AG09319 (cell line): Measurements from ENCODE around the gene HNRNPA1L2.
A peak's percentile ranks its signal among the peaks of the same experiment; 100 is the strongest.
"Not testable (repeated sequence)": the region's sequence is repeated elsewhere in the genome, so short reads cannot be mapped to it uniquely, and the experiment has no call there.

ENCODE experiments used
- DNase-seq: peaks from one replicate; pipeline ENCODE4 v3.0.0-alpha.2; 2010; ENCODE audit warnings: low read depth; ENCODE audit errors: extremely low read depth
- TF ChIP-seq, protein P1 (sequence below): IDR thresholded peaks from 2 replicates; pipeline ENCODE4 v1.5.1; 2011; ENCODE audit warnings: low read depth, mild to moderate bottlenecking, inconsistent platforms, low read length, moderate library complexity

The HNRNPA1L2 gene

DNA sequence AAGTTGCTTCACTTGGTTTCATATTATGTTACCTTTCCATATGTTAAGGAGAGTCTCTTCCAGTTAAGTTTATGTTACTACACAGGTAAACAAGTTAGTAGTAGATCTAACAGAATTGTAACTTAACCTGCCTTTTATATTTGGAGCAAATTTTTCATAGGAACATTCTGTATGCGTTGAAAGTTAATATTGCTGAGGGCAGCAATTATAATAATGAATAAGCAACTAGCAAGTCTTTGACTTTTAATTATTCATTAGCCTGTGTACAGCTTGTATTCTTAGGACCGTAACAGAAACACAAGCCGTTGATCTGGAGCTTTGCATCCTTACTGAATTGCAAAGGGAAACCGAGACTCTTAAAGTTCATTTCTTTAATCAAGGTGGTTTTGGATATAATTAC lies 22.0 kb downstream of the HNRNPA1L2 start:
- DNase-seq, result no peak
- TF ChIP-seq, protein P1, sequence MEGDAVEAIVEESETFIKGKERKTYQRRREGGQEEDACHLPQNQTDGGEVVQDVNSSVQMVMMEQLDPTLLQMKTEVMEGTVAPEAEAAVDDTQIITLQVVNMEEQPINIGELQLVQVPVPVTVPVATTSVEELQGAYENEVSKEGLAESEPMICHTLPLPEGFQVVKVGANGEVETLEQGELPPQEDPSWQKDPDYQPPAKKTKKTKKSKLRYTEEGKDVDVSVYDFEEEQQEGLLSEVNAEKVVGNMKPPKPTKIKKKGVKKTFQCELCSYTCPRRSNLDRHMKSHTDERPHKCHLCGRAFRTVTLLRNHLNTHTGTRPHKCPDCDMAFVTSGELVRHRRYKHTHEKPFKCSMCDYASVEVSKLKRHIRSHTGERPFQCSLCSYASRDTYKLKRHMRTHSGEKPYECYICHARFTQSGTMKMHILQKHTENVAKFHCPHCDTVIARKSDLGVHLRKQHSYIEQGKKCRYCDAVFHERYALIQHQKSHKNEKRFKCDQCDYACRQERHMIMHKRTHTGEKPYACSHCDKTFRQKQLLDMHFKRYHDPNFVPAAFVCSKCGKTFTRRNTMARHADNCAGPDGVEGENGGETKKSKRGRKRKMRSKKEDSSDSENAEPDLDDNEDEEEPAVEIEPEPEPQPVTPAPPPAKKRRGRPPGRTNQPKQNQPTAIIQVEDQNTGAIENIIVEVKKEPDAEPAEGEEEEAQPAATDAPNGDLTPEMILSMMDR, result no peak

DNA sequence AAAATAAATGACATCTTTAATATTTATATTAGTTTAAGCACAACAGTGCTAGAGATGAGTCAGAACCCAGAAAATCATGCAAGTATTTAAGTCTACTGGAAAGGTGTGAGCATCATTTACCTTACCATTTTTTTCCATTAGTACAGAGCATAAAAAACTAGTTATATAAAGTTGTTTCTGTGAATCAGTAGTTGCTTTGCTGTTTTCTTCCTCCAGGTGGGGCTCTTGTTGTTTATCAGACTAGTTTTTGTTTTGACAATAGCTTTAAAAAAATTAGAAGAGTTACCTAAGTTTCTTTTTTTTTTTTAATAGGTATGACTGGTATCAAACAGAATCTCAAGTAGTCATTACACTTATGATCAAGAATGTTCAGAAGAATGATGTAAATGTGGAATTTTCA lies 23.1 kb downstream of the HNRNPA1L2 start:
- TF ChIP-seq, protein P1, result peak; percentile 46
- no peak for DNase-seq

DNA sequence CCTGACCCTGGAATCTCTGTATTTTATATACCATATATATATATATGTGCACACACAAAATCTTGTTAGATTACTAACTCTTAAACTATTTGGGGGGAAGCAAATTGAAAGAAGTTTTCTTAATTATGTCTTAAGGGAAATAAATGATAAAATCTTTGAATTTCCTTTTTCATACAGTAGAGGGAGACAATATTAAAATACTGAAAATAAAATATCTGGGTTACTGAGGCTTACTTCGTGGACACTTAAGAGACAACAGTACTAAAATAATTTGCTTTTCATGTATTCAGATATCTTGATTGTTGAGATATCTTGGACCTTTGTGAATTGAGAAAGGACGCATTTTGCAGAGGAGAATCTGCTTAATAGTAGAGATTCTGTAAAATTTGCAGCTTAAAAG lies 27.4 kb downstream of the HNRNPA1L2 start:
- TF ChIP-seq, protein P1, result no peak; the same call in 1 of the 2 replicates
- no peak for DNase-seq

DNA sequence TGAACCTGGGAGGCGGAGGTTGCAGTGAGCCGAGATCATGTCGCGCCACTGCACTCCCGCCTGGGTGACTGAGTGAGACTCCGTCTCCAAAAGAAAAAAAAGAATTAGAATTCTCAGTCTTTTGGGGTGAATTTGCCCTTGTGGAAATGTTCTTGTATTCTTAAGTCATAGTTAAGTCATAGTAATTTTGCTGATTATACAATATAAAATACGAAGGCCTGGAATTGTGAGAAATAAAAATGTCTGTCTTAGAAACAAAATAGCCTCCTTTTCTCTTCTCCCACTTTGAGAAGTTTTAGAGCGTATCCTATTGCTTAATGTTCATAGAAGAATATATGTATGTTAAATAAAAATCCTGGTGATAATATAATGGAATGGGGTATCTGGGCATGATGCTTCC lies 28.5 kb downstream of the HNRNPA1L2 start:
- no peak for DNase-seq
- TF ChIP-seq, protein P1, result no peak

DNA sequence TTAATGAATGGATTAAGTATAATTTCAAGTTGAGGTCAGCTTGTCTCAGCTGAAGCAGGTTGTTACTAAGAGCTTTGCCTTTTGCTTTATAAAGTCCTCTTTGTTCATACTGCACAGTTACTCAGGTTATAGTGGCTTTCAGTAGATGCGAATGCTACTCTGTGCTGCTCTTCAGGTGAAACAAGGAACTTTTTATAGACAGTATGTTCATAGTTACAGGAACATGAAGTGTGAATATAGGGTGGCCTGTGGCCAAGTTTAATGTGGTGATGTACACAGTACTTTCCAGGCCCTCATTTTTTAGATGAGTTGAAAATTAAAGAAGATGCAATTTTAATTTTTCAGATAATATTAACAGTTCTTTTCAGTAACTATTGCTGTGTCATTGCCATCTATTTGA lies 31.2 kb downstream of the HNRNPA1L2 start:
- DNase-seq, result no peak
- TF ChIP-seq, protein P1, result no peak

DNA sequence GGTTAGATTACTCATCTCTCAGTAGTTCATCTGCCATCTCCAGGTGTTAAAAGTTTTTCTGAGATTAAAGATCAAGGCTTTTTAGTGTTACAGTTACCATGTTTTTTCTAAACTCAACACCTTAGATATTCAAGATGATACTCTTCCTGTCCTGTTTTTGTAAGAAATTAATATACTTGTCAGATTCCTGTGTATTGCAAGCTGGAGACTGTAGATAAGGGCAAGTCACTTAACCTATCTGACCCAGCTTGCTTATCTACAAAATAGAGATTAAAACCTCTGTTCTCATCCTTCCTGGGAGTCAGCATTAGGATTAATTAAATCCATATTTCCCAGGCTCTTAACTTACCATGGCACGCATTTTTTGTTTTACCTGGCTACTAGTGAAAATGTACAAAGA lies 35.6 kb downstream of the HNRNPA1L2 start:
- TF ChIP-seq, protein P1, result no peak
- DNase-seq, result no peak

DNA sequence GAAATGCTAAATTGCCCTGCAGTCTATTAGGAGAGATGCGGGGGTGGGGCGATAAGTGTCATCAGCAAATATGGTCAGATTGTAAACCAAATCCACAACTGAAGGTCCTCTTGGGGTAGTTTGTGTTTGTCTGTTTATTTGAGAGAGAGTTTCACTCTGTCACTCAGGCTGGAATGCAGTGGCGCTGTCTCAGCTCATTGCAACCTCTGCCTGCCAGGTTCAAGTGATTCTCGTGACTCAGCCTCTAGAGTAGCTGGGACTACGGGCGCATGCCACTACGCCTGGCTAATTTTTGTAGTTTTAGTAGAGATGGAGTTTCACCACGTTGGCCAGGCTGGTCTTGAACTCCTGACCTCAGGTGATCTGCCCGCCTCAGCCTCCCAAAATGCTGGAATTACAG lies 43.6 kb downstream of the HNRNPA1L2 start:
- DNase-seq, result not testable (repeated sequence)

DNA sequence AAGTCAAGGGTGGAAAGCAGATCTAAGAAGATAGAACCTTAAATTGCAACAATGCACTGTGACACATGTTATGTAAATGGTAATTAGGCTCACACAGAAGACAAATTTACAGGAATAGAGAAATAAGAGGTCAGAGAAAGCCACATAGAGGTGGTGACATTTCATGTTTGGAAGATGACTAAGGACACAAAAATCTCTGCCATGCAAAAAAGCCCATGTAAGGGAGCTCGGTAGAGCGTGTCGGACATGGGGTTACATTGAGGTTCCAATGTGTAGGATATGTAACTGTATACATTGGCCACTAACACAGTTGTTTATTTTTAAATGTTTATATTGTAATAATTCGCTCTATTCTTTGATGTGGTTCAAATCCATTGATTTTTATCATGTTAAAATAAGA lies 44.1 kb downstream of the HNRNPA1L2 start:
- no peak for DNase-seq
- TF ChIP-seq, protein P1, result no peak
